Muscle layer of colon (tissue), 2 donors: Measurements from ENCODE around the gene CACNA1D.

ENCODE experiments used
- H3K27ac ChIP-seq: one replicate; pipeline ENCODE4 v1.7.0; 2013; ENCODE audit warnings: low read depth, mild to moderate bottlenecking, low read length, moderate library complexity
- H3K27me3 ChIP-seq, 2 donors: one replicate each; pipeline ENCODE4 v1.7.0; 2013; ENCODE audit warnings: low read length in 2 of 2, mild to moderate bottlenecking in 2 of 2; ENCODE audit not compliant: insufficient read depth in 2 of 2, control insufficient read depth in 1 of 2
- H3K36me3 ChIP-seq: one replicate; pipeline ENCODE4 v1.7.0; 2013; ENCODE audit warnings: mild to moderate bottlenecking, low read length; ENCODE audit not compliant: insufficient read depth
- H3K4me1 ChIP-seq: one replicate; pipeline ENCODE4 v1.7.0; 2013; ENCODE audit warnings: mild to moderate bottlenecking, low read length; ENCODE audit not compliant: insufficient read depth
- H3K4me3 ChIP-seq, 2 donors: one replicate each; pipeline ENCODE4 v1.7.0; 2013; ENCODE audit warnings: low read length in 2 of 2, low read depth in 1 of 2, mild to moderate bottlenecking in 1 of 2, moderate library complexity in 1 of 2
- H3K9ac ChIP-seq: one replicate; pipeline ENCODE4 v1.7.0; 2013; ENCODE audit warnings: low read length
- H3K9me3 ChIP-seq: one replicate; pipeline ENCODE4 v1.7.0; 2013; ENCODE audit warnings: mild to moderate bottlenecking, low read length
- donor health status: abdominal sarcoma.
- donor health status: Adenocarcinoma of cecum.

Gene CACNA1D

DNA sequence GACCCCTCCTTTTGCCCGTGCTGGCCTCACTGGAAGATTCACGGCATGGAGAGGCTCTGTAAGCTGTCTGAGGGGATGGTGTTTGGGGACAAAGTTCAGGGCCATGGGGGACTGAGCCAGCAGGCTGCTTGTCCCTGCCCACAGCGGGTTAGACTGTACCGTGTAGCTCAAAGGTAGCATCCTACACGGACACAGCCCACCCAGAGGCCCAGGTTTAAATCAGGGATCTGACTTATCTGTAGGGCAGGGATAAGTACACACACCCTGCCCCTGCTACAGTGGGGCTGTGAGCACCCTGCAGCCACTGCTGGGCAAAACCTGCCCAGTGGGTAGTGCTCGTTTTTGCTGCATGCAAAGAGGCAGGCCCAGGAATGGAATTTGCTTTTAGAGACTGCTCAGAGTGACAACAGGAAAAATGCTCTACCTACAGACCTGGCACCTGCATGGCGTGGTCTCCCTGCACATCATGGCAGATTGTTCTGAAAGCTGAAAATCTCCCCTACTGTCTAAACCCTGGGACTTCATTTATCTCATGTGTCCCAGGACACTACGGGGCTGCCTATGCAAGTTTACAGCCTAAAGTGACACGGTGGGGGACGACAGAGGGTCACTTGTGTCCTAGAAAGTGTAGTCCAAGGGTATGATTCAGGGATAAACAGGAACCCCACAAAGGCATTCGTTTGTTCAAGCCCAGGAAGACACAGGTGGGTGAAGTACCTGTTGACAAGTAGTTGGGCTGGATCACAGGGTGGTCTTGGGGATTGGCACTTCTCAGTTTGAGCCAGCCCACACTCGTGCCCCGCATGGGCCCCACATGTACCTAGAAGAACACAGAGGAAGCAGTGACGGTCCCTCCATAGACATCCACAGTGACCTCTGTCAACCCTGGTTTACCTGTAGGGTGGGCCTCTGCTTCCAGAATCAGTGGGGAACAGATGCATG is 324.1 kb downstream of the CACNA1D start:
- Histone ChIP-seq H3K4me3 (no peak overlapping the region), H3K36me3 (no peaks in the 10 kb centered on the region), H3K4me1 (no peaks in the 10 kb centered on the region), H3K27ac (no peak overlapping the region), H3K9me3 (no peaks in the 10 kb centered on the region), H3K9ac (no peak overlapping the region), H3K27me3 (no peaks in the 10 kb centered on the region)

DNA sequence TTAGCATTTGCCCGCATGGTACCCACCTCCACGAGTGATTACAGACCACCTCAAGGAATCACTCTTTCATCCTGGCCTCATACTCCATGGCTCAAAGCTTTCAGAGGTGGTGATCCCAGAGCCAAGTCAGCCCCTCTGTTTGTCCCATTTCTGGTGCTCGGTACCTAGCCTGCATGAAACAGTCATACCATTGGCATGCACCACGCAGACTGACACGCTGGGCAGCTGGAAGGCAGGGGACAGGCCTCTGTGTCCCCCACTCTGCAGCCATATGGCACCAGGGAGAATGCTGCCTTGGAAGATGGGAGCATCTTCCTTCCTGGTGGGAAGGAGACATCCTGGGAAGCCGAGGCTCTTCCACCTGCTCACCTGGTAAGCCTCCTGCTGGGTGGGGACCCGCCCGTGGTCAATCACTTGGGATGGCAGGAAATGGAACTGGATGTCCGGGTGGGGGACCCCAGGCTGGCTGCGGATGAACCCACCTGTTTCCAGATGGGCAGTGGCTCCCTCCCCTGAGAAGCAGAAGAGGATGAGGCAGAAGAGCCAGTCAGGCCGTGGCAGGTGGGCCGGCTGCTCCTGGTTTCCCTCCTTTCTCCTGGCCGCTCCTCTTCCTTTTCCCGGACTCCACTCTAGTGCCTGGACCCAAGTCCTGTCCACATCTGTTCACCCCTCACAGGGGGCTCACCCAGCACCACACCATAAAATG is 324.9 kb downstream of the CACNA1D start:
- H3K4me1 ChIP-seq, result no peaks in the 10 kb centered on the region
- no peaks in the 10 kb centered on the region for H3K27me3 ChIP-seq
- no peak overlapping the region for H3K27ac ChIP-seq
- H3K36me3 ChIP-seq, result no peaks in the 10 kb centered on the region
- H3K9me3 ChIP-seq, result no peaks in the 10 kb centered on the region
- H3K9ac ChIP-seq, result no peak overlapping the region
- no peak overlapping the region for H3K4me3 ChIP-seq

DNA sequence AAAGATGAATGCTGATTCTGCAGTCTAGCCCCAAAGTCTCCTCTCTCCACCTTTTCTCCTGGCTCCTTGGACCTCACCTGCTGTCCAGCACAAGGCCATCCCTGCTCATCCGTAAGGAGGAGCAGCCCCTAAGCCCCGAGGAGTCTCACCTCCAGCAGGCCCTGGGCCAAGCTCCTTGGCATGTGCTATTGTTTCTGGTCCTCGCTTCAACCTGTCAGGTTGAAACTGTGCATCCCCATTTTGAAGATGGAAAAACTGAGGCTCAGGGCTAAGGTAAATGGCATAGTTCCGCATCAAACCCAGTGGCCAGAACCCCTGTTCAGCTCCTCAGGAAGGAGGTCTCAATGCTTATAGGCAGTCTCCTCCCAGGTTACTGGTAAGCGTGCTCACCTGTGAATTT is 325.7 kb downstream of the CACNA1D start:
- no peak overlapping the region for H3K27ac ChIP-seq
- no peak overlapping the region for H3K4me3 ChIP-seq
- H3K9ac ChIP-seq, result no peak overlapping the region
- no peaks in the 10 kb centered on the region for H3K9me3 ChIP-seq
- no peaks in the 10 kb centered on the region for H3K36me3 ChIP-seq
- no peaks in the 10 kb centered on the region for H3K4me1 ChIP-seq
- H3K27me3 ChIP-seq, result no peaks in the 10 kb centered on the region

DNA sequence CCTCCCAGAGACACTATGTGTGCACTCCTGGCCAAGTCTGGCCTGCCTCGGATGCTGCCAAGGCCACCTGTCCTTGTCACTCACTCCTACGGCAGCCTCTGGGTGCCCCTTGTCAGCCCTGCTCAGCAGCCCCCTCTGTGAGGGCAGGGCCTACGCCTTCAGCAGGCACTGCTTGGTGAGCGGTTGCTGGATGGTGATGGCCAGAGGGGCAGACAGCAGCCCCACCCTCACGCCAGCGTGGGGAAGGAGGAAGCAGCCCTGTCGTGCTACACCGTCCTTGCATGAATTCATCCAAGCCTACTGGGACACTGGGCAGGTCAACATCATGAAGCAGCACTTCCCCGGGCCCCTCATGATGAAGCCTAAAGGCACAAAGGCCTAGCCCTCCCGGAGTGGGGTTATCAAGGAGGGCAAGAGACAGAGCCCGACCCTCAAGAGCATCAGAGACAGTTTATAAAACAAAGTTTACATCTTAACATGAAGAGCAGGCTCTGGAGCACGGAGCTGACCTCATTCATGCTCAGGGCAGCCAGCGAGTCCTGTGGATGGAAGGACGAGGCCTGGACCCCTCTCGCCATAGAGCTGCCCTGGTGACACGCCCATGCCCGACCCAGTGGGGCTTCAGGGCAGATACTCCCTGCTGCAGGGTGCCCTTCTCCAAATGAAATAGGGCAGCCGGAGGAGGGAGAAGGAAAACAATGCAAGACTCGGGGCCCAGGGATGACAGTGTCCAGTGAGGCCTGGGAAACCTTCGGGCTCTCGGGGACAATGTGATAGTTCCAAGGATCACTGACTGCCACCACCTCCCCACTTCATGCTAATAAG is 326.6 kb downstream of the CACNA1D start:
- Histone ChIP-seq H3K27ac (no peak overlapping the region), H3K4me3 (no peak overlapping the region), H3K36me3 (no peaks in the 10 kb centered on the region), H3K4me1 (no peaks in the 10 kb centered on the region), H3K27me3 (no peaks in the 10 kb centered on the region), H3K9ac (no peak overlapping the region), H3K9me3 (no peaks in the 10 kb centered on the region)

DNA sequence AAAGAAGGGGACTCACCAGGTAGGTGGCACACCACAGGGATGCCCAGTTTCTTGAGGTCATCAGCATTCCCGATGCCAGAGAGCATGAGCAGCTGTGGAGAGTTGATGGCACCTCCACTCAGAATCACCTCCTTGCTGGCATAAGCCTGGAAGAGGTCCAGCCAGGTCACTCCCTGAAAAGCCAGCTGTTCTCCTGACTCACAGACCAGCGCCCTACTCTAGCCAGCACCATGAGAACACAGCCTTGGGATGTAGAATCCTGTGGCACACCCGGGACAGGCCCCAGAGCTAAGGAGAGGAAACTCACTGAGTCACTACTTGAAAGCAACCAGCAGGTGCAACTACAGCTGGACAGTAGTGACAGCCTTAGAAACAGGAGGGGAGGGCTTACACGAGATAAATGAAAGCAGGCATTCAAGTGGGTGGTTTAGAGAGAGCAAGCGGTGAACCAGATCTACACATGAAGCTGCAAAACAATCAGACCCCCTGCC is 327.3 kb downstream of the CACNA1D start:
- Histone ChIP-seq H3K27me3 (no peaks in the 10 kb centered on the region), H3K4me1 (no peaks in the 10 kb centered on the region), H3K36me3 (no peaks in the 10 kb centered on the region), H3K27ac (no peak overlapping the region), H3K9me3 (no peaks in the 10 kb centered on the region), H3K4me3 (no peak overlapping the region), H3K9ac (no peak overlapping the region)

DNA sequence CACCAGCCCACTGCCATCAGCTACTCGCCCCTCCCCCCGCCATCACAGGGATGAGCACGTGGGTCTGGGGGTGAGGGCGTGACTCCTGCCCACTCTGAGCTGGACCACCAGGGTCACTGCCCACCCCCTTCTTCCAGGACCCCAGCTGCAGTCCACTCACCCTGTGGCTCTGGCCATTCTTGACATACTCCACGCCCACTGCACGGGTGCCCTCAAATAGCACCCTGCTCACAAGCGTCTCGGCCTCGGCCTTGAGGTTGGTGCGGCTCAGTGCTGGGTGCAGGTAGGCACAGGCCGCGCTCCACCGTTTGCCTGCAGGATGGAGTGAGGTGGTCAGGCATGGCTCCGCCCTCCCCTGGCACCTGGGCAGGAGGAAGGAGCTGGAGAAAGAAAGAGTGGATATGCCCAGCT is 327.9 kb downstream of the CACNA1D start:
- H3K9ac ChIP-seq, result no peak overlapping the region
- no peaks in the 10 kb centered on the region for H3K36me3 ChIP-seq
- H3K27ac ChIP-seq, result no peak overlapping the region

DNA sequence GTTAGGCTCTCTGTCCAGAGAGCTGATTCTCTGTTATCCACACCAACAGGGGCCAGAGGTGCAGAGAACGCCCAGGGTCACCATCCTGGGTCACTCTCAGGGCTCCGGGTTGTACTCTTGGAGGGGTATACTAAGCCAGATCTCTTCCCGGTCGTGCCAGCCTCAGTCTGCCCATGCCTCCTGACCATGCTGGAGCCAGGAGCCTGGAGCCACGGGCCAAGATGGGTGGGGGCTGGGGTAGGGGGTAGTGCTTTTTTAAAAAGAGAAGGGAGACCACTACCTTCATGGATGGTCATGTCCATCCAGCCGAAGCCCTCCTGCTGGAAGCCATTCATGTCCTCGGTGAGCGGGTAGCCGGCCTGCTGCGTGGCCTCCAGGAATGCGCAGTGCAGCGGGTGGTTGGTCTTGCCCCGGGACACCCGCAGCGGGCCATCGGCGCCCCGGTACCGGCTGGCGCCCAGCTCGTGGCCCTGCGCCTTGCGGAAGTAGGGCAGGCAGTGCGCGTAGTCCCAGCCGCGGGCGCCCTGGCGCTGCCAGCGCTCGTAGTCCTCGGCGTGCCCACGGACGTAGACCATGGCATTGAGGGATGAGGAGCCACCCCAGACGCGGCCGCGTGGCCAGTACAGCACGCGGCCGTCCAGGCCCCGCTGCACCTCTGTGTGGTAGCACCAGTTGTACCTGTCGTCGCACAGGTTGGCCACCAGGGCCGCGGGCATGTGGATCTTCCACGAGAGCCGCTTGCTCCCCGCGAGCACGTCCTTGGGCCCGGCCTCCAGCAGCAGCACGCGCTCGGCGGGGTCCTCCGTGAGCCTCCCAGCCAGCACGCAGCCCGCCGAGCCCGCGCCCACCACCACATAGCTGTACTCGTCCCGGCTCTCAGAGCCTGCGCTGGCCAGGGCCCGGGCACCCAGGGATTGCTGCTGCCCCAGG is 328.9 kb downstream of the CACNA1D start:
- Histone ChIP-seq H3K4me1 (no peaks in the 10 kb centered on the region), H3K27ac (no peak overlapping the region), H3K36me3 (no peaks in the 10 kb centered on the region), H3K4me3 (no peak overlapping the region), H3K27me3 (no peaks in the 10 kb centered on the region), H3K9me3 (no peaks in the 10 kb centered on the region), H3K9ac (no peak overlapping the region)

More for the DNA sequence above, 327.9 kb downstream of the CACNA1D start:
- Histone ChIP-seq H3K27me3 (no peaks in the 10 kb centered on the region), H3K4me3 (no peak overlapping the region), H3K4me1 (no peaks in the 10 kb centered on the region), H3K9me3 (no peaks in the 10 kb centered on the region)

DNA sequence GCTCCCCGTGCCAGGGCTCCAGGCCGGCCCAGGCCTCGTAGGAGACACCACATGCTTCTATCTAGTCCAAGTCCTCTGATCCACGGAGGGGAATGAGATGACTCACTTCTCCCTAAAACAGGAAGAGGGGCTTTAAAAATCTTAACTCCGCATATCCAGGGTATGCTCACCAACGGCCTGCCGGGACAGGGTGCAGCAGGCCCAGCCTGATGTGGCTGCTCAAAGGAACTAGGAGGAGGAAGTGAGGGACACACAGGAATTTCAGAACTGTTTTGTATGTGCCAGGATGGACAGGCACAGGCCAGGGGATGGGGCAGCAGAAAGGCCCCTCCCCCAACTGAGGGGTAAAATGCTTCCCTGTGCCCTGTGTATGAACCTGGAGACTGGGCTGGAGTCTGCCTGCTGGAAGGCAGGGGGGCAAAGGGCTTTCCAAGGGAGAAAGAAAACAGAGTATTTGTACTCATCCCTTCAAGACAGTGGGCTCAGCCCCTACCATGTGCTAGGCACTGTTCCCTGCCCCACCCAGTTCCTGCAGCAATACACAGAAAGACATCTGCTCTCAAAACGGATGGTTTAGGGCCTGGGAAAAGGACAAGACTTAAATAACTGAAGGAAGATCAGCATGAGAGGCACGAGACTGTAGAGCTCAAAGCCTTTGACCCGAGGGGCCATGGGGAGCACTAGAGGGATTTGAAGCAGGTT is 329.7 kb downstream of the CACNA1D start:
- H3K4me1 ChIP-seq, result no peaks in the 10 kb centered on the region
- H3K27me3 ChIP-seq, result no peaks in the 10 kb centered on the region
- H3K9ac ChIP-seq, result no peak overlapping the region
- no peak overlapping the region for H3K4me3 ChIP-seq
- no peaks in the 10 kb centered on the region for H3K36me3 ChIP-seq
- H3K27ac ChIP-seq, result no peak overlapping the region
- H3K9me3 ChIP-seq, result no peaks in the 10 kb centered on the region

DNA sequence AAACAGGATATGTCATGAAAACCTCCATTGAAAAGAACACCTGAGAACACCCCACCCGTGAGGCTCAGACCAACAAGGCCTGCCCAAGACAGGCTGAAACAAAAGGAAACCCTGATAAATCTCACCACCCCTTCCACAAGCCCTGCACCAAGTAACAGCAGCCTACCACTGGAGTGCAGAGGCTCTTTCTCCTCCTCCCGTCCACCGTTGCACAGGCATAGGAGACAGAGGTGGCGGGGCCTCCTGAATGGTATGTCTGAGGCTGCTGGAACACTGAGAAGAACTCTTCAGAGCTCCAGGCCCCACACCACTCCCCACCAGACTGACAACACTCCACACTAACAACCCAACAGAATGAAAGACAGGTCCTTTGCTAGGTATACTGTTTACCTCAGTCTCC is 330.4 kb downstream of the CACNA1D start:
- no peak overlapping the region for H3K27ac ChIP-seq
- no peaks in the 10 kb centered on the region for H3K9me3 ChIP-seq

DNA sequence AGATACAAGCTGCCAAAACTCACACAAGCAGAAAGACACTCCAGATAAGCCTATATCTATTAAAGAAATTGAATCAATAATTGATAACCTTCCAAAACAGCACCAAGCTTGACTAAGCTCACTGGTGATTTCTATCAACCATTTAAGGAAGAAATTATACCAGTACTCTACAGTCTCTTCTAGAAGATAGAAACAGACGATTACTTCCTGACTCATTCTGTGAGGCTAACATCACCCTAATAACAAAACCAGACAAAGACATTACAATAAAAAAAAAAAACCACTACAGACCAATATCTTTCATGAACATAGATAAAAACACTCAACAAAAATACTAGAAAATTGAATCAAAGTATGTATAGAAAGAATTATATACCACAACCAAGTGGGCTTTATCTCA is 331.6 kb downstream of the CACNA1D start:
- no peak overlapping the region for H3K27ac ChIP-seq
- H3K27me3 ChIP-seq, result no peaks in the 10 kb centered on the region
- H3K9ac ChIP-seq, result no peak overlapping the region
- no peak overlapping the region for H3K4me3 ChIP-seq
- H3K4me1 ChIP-seq, result no peaks in the 10 kb centered on the region
- H3K9me3 ChIP-seq, result no peaks in the 10 kb centered on the region
- no peaks in the 10 kb centered on the region for H3K36me3 ChIP-seq

More for the DNA sequence above, 330.4 kb downstream of the CACNA1D start:
- no peaks in the 10 kb centered on the region for H3K4me1 ChIP-seq
- no peak overlapping the region for H3K4me3 ChIP-seq
- no peaks in the 10 kb centered on the region for H3K36me3 ChIP-seq
- H3K27me3 ChIP-seq, result no peaks in the 10 kb centered on the region
- no peak overlapping the region for H3K9ac ChIP-seq
